Muscle of arm (tissue), 14 donors: ENCODE results near the gene HMGN3. TPM values are rescaled to one million over a fixed set of nuclear protein-coding genes. Genes with fewer than 3 reads are reported as not detected.
"Not testable (repeated sequence)": the region's sequence is repeated elsewhere in the genome, so short reads cannot be mapped to it uniquely, and the experiment has no call there.

Source experiments
- DNase-seq: peaks from one replicate; pipeline ENCODE4 v3.0.0-alpha.2; 2013
- long read RNA-seq, 11 donors: transcript quantifications; one replicate each; lab custom pipeline, GENCODE V29; 2026
- polyA plus RNA-seq, 12 donors: library from polyadenylated mRNA; unstranded; fragments of 120-200 nt; gene quantifications; one replicate each; pipeline ENCODE4 v1.2.1, GENCODE V29; 2013; ENCODE audit not compliant: insufficient read length in 12 of 12

Gene HMGN3
- polyA plus RNA-seq = 100 to 1,000 TPM in 10 of 12 donors, 10 to 100 TPM in 1, not detected in 1; 95.6 to 205 (median 146) TPM
- long read RNA-seq, donor 1, transcript HMGN3-201 (6 exons, 831 nt) = major isoform, 54 of 151 reads
- long read RNA-seq, donor 1, transcript HMGN3-202 (6 exons, 872 nt) = minor isoform, 33 of 151 reads
- long read RNA-seq, donor 1, partial matches to known transcripts = 64 of 151 reads
- long read RNA-seq, donor 1, other reads (novel, unspliced or antisense) = 0 of 151 reads
- long read RNA-seq, donor 2, transcript HMGN3-202 (6 exons, 872 nt) = minor isoform, 17 of 98 reads
- long read RNA-seq, donor 2, transcript HMGN3-201 (6 exons, 831 nt) = major isoform, 24 of 98 reads
- long read RNA-seq, donor 2, partial matches to known transcripts = 6 of 98 reads
- long read RNA-seq, donor 2, other reads (novel, unspliced or antisense) = 47 of 98 reads
- long read RNA-seq, donor 3, transcript HMGN3-201 (6 exons, 831 nt) = major isoform, 11 of 51 reads
- long read RNA-seq, donor 3, partial matches to known transcripts = 17 of 51 reads
- long read RNA-seq, donor 3, other reads (novel, unspliced or antisense) = 20 of 51 reads
- long read RNA-seq, donor 4, transcript HMGN3-201 (6 exons, 831 nt) = major isoform, 9 of 25 reads
- long read RNA-seq, donor 4, partial matches to known transcripts = 0 of 25 reads
- long read RNA-seq, donor 4, other reads (novel, unspliced or antisense) = 11 of 25 reads
- long read RNA-seq, donor 5, transcript HMGN3-202 (6 exons, 872 nt) = minor isoform, 25 of 120 reads
- long read RNA-seq, donor 5, transcript HMGN3-201 (6 exons, 831 nt) = major isoform, 38 of 120 reads
- long read RNA-seq, donor 5, partial matches to known transcripts = 16 of 120 reads
- long read RNA-seq, donor 5, other reads (novel, unspliced or antisense) = 41 of 120 reads
- long read RNA-seq, donor 6, transcript HMGN3-202 (6 exons, 872 nt) = major isoform, 10 of 38 reads
- long read RNA-seq, donor 6, transcript HMGN3-201 (6 exons, 831 nt) = minor isoform, 7 of 38 reads
- long read RNA-seq, donor 6, partial matches to known transcripts = 6 of 38 reads
- long read RNA-seq, donor 6, other reads (novel, unspliced or antisense) = 15 of 38 reads
- long read RNA-seq, donor 7, transcript HMGN3-201 (6 exons, 831 nt) = major isoform, 17 of 45 reads
- long read RNA-seq, donor 7, transcript HMGN3-202 (6 exons, 872 nt) = minor isoform, 11 of 45 reads
- long read RNA-seq, donor 7, partial matches to known transcripts = 8 of 45 reads
- long read RNA-seq, donor 7, other reads (novel, unspliced or antisense) = 9 of 45 reads
- long read RNA-seq, donor 8, transcript HMGN3-201 (6 exons, 831 nt) = major isoform, 21 of 77 reads
- long read RNA-seq, donor 8, transcript HMGN3-202 (6 exons, 872 nt) = minor isoform, 15 of 77 reads
- long read RNA-seq, donor 8, partial matches to known transcripts = 6 of 77 reads
- long read RNA-seq, donor 8, other reads (novel, unspliced or antisense) = 34 of 77 reads
- long read RNA-seq, donor 9, transcript HMGN3-202 (6 exons, 872 nt) = minor isoform, 9 of 49 reads
- long read RNA-seq, donor 9, transcript HMGN3-201 (6 exons, 831 nt) = major isoform, 18 of 49 reads
- long read RNA-seq, donor 9, partial matches to known transcripts = 10 of 49 reads
- long read RNA-seq, donor 9, other reads (novel, unspliced or antisense) = 12 of 49 reads
- long read RNA-seq, donor 10, transcript HMGN3-201 (6 exons, 831 nt) = major isoform, 13 of 56 reads
- long read RNA-seq, donor 10, transcript HMGN3-202 (6 exons, 872 nt) = minor isoform, 10 of 56 reads
- long read RNA-seq, donor 10, partial matches to known transcripts = 0 of 56 reads
- long read RNA-seq, donor 10, other reads (novel, unspliced or antisense) = 29 of 56 reads
- long read RNA-seq, donor 11, transcript HMGN3-202 (6 exons, 872 nt) = minor isoform, 23 of 111 reads
- long read RNA-seq, donor 11, transcript HMGN3-201 (6 exons, 831 nt) = major isoform, 28 of 111 reads
- long read RNA-seq, donor 11, partial matches to known transcripts = 6 of 111 reads
- long read RNA-seq, donor 11, other reads (novel, unspliced or antisense) = 53 of 111 reads

DNA sequence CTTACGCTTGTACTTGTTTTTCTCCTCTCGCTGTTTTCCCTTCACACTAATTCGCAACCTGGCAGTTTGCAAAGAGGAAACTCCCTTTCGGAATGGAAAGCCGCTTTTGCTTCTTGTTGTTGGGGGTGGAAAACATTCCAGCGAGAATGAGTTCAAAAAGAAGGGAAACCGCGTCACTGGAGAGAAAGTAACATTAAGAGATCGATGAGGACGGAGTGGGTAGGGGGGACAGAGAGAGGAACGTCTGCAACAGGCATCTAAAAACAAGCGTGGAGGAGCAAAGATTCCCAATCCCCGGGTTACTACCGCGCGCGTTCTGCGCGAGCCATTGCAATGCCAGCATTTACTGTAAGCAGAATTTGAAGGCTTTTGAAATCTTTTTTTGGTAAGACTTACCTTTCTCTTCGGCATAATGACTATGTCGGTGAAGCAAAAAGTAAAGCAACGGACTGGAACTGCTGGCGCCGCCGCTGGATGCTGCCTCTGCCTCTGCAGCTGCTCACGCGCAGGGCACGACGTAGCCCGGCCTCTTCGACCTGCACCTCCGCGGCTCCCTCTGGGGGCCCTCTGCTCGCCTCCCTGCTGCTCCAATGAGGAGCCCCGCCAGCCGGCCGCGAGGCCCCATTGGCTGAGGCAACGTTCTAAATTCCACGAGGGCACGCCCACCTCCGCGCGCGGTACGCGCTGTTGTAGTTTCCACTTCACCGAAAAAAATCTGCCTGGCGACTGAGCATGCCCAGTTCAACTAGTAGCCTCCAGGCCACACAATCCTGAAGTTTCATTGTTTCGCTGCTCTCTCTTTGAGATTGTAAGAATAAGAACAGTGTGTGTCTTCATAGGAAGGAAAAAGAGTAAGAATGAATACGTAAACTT is at the start of gene HMGN3:
TSS of gene HMGN3 (minus strand) at position 533 of the 873 bp plus-strand sequence.
- peak; percentile 94 for DNase-seq

DNA sequence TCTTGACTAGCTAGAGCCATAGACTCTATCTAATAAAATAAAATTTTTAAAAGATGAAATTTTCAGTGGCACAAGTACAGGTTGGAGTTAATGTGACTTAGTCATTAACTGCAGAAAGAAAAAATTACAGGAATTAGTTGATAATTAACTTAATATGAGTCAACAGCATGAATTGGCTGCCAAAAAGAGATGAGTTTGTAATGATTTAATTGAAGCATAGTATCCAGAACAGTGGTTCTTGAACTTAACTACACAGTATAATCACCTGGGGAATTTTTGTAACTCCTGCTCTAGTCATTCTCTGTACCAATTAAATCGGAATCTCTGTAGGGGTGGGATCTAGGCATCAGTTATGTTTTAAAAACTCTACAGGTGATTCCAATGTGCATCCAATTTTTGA is 46.3 kb upstream of the HMGN3 start:
- no peak for DNase-seq

DNA sequence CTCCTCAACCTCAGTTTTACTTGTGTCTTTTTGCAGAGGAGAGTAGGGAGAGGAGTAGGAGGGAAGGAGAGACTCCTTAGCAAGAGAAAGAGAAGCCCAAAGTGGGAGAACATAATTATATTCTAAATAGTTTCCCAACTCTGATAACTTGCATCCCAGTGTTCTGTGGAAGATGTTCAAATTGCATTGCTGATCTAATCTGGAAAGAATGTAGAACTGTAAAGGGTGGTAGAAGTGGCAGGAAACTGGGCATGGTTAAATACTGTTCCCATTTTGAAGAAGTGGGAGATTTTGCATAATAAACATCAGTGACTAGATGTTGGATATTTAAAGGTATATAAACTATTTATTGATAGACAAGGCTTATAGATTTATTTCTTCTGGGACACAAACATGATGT is 42.6 kb upstream of the HMGN3 start:
- DNase-seq = no peak

DNA sequence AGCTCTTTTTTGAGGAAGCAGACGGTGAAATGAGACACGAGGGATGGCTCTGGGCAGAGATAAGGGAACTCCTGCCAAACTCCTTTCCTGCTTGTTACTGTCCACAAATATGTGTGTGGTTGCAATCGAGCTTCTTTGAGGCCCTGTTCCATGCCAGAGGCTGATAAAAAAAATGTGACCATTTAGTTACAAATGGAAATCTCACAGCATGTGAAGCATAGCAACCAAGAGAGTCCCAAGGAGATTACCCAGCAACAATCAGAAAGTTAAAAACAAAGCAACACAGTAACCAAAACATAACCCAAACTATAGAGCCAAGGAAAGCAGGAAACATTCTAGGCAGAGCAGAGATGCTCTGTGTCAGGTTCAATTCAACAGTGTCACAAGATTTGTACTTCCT is 35.4 kb upstream of the HMGN3 start:
- DNase-seq = peak; percentile 45

DNA sequence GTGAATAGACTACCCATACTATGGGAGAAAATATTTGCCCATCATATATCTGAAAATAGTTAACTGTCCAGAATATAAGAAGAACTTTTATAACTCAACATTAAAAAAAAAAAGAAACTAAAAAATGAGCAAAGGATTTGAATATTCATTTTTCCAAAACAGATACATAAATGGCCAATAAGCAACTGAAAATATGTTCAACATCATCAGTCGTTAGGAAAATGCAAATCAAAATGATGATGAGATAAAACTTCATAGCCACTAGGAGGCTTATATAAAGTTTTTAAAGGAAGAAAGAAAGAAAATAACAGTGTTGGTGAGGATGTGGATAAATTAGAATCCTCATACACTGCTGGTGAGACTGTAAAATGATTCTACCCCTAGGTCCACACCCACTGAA is 32.6 kb upstream of the HMGN3 start:
- DNase-seq = no peak

DNA sequence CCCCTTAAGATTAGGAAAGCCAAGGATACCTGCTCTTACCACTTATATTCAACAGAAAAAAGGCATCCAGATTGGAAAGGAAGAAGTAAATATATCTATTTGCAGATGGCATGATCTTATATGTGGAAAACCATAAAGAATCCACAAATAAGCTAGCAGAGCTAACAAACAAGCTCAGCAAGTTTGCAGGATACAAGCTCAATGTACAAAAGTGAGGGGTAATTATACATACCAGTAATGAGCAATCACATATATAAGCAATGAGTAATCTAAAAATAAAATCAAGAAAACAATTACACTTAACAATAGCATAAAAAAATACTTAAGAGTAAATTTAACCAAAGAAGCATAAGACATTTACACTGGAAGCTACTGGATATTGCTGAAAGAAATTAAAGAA is 31.6 kb upstream of the HMGN3 start:
- no peak for DNase-seq

DNA sequence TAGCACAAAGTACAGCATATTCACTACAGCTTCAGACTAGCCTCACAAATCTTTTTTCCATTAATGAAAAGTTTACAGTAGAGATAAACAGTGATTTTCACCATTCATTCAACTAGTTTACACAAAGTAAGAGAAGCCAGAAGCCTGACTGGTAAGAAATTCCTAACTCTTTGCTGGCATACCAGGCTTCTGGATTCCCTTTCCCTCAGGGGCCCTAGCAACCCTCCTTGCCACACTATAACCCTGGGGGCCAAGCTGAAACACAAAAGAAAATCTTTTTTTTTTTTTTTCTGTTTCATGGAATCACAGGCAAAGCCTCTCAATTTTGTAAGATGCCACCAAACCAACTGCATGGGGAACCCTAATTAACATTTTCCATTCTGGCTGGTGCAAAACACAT is 28.9 kb upstream of the HMGN3 start:
- DNase-seq = no peak

DNA sequence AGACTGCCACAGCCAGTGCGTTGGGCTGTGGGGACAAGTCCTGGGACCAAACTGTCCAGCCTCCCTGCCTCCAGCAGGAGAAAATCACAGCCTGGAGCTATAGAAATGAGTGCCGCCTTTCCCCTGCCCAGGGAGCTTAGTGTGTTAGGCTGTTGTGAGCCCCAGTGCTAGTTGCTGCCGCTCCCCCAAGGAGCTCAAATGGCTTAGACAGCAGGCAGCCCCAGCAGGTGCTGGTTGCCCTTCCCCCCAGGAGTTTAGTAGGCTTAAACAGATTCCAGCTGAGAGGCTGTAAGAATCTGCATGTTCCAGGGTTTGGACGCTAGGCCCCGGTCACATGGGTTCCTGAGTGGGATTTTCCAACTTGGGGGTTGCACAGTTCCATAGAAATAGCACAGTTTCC is 27.2 kb upstream of the HMGN3 start:
- DNase-seq = no peak

DNA sequence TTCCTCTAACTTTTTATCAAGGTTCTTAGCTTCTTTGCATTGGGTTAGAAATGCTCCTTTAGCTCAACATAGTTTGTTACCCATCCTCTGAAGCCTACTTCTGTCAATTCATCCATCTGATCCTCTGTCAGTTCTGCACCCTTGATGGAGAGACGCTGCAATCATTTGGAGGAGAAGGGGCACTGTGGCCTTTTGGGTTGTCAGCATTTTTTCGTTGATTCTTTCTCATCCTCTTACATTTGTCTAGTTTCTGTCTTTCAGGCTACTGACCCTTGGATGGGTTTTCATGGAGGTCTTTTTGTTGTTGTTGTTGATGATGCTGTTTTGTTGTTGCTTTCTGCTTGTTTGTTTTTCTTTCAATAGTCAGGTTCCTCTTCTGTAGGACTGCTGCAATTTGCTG is 26.3 kb upstream of the HMGN3 start:
- no peak for DNase-seq

DNA sequence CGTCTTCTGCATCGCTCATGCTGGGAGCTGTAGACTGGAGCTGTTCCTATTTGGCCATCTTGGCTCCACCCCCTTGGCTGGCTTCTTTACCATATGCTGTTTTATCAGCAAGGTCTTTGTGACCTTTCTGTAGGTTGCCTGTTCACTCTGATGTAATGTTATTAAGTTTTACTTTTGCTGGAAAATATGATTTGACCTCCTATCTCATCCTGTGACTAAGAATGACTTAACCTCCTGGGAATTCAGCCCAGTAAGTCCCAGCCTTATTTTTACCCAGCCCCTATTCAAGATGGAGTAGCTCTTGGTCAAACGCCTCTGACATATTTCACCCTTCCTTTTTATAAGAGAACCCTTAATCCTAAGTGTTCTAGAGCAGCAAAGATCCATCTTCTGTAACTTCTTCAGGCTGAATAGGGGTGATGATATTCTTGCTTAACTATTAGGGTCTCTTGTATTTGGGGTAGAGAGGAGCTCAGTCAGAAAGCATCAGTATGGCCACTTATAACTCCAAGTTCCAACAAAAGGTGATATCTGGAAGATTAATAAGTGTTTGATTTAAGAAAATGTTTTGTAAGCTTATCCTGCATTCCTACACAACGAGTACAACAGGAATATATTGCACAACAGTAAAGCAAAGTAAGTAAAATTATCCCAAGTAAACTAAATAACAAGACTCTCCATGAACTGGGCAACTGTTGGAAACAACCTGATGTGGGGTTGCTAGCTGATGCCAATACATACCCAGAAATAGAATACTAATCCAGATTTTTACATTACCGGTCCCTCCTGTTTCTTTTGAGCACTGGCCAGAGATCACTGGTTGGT is 23.1 kb upstream of the HMGN3 start:
- no peak for DNase-seq

DNA sequence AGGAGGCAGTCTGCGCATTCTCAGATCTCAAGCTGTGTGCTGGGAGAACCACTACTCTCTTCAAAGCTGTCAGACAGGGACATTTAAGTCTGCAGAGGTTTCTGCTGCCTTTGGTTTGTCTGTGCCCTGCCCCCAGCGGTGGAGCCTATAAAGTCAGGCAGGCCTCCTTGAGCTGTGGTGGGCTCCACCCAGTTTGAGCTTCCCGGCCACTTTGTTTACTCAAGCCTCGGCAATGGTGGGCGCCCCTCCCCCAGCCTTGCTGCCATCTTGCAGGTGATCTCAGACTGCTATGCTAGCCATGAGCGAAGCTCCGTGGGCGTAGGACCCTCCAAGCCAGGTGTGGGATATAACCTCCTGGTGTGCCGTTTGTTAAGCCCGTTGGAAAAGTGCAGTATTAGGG is 22.3 kb upstream of the HMGN3 start:
- DNase-seq = not testable (repeated sequence)

DNA sequence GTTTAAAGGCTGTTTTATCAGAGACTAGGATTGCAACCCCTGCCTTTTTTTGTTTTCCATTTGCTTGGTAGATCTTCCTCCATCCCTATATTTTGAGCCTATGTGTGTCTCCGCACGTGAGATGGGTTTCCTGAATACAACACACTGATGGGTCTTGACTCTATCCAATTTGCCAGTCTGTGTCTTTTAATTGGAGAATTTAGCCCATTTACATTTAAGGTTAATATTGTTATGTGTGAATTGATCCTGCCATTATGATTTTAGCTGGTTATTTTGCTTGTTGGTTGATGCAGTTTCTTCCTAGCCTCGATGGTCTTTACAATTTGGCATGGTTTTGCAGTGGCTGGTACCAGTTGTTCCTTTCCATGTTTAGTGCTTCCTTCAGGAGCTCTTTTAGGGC is 20.6 kb upstream of the HMGN3 start:
- not testable (repeated sequence) for DNase-seq

DNA sequence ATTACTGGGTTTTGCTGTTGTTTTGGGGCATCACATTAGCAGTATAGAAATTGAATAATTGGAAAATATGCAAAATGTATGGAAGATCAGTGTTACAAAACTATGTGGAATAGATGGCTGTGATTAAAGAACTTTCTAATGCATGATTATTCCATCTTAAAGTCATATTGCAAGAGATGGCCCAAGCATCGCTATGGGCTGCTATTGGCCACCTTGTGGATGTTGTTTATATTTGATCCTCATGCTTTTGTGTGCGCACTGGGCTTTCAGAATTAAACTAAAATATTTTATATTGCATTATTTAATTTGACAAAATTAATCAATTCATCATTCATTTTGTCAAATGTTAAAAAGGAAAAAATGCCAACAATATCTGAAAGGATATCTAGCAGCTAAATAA is 16.1 kb upstream of the HMGN3 start:
- no peak for DNase-seq

DNA sequence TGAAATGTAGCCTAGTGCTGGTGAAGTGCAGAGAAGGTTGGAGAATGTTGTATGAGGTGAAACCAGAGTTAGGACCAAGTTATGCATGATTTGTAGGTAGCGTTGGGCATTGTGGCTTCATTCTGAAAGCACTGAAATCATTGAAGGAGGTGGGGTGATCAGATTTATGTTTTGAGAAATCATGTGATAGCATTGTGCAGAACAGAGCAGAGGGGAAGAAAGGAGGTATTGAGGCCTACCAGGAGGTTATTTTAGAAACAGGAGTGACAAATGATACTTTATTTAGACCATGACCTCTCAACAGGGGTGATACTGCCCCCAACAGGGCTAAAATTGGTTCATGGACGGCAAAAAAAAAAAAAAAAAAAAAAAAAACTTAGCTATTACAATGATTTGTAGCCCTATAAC is 15.6 kb upstream of the HMGN3 start:
- no peak for DNase-seq

DNA sequence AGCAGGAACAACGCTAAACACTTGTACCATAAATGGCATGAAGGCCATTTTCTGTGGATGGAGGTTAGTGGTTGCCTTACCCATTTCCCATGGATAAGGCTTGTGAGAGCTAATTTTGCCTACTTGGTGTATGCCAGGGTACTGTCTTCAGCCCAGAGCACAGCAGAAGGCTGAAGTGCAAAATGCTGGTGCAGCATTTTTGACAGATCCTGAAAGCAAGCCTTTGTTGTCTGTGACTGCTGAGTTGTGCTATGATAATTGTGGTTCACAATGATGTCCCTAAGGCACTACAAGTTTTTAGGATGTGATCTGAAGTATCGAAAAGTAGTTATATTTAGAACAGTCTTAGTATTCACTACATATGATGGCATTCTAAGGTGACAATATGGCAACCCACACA is 14.7 kb upstream of the HMGN3 start:
- DNase-seq = no peak

DNA sequence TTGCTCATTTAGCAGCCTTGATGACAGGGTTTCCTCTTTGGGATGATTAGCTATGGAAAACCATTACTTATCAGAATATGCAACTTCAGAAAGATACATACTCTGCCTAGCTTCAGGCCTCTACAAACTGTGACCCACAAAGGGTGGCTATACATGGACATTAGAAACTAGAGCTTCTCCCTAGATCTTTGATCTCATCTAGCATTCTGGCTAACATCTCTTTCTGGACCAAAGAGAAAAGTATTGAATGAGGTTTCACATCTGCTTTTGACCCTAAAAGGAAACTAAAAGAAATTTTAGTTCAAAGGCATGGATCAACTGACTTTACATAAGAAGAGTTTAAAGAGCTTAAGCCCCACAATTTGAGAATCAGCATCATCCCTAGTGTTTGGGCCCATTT is 12.4 kb upstream of the HMGN3 start:
- no peak for DNase-seq

DNA sequence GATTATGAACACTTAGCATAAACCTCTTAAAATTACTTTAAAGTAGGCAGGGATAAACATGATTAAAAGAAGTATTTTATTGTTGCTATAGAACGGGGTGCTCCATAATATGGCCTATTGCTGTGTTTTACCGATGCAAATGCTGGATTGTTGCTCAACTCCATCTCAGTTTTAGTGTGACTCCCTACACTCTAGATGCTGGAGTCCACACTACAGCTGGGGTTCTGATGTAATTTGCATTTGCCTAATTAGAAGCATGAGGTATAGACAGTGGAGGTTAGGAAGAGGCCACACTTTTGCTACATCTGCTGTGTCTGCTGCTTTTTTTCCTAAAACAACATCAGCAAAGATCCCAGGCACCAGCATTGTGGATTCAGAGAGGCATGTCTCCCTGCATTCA is 6.7 kb upstream of the HMGN3 start:
- DNase-seq = no peak

DNA sequence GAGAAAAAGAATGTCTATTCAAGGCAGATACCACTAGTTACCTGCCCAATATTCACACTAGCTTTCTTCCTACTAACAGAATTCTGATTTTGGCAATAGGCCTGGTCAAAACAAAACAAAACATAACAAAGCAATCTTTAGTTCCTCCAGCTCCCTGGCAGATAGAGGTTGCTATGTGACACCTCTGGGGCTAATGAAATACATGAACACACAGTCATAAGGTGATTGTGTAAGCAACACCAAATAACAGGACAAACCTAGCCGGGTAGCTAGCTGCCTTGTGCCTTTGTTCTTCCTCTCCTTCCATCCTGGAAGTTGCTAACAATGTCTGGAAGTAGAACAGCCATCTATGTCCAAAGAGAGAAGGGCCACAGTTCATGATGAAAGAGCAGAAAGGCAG is 6.0 kb upstream of the HMGN3 start:
- DNase-seq = no peak
